ENCODE results near the gene RAB11FIP5. TPM values are rescaled to one million over a fixed set of nuclear protein-coding genes. Genes with fewer than 3 reads are reported as not detected.
"Not testable (repeated sequence)": the region's sequence is repeated elsewhere in the genome, so short reads cannot be mapped to it uniquely, and the experiment has no call there.

Gene RAB11FIP5
- total RNA-seq, 4 donors from 2014 or later = 16.6 to 40.1 (median 20.7) TPM

GRCh38 chr2:73101626-73102256 is 11.0 kb downstream of the RAB11FIP5 start:
- TF ChIP-seq CTCF (IDR thresholded peaks at IDR 0.05) = no peak
- DNase-seq (ENCODE audit: low spot score) = no peak
- ATAC-seq (ENCODE audit: low FRiP score) = no peak

GRCh38 chr2:73100956-73101355 is 11.8 kb downstream of the RAB11FIP5 start:
- ATAC-seq (ENCODE audit: low FRiP score) (no peak), DNase-seq (ENCODE audit: low spot score) (no peak)
- TF ChIP-seq CTCF (IDR thresholded peaks at IDR 0.05) = no peak

- TF ChIP-seq CTCF (IDR thresholded peaks at IDR 0.05) = no peak
- no peak for ATAC-seq (ENCODE audit: low FRiP score)
- DNase-seq (ENCODE audit: low spot score) = no peak
Measured at GRCh38 chr2:73099486-73099885, 13.3 kb downstream of the RAB11FIP5 start.

GRCh38 chr2:73095910-73096309 is 16.8 kb downstream of the RAB11FIP5 start:
- no peak for DNase-seq (ENCODE audit: low spot score)
- TF ChIP-seq CTCF (IDR thresholded peaks at IDR 0.05) = no peak
- ATAC-seq (ENCODE audit: low FRiP score) = no peak

- not testable (repeated sequence) for DNase-seq (ENCODE audit: low spot score); ATAC-seq (ENCODE audit: low FRiP score)
Measured at GRCh38 chr2:73093601-73094218, 19.0 kb downstream of the RAB11FIP5 start.

- DNase-seq (ENCODE audit: low spot score) = no peak
- no peak for TF ChIP-seq CTCF (IDR thresholded peaks at IDR 0.05)
- ATAC-seq (ENCODE audit: low FRiP score) = no peak
Measured at GRCh38 chr2:73092146-73092783, 20.5 kb downstream of the RAB11FIP5 start.

GRCh38 chr2:73091696-73092095 is 21.1 kb downstream of the RAB11FIP5 start:
- no peak for TF ChIP-seq CTCF (IDR thresholded peaks at IDR 0.05)
- DNase-seq (ENCODE audit: low spot score) (no peak), ATAC-seq (ENCODE audit: low FRiP score) (no peak)
